Progenitor cell of endocrine pancreas (in vitro differentiated cells): Measurements from ENCODE around the gene FURIN. TPM values are rescaled to one million over a fixed set of nuclear protein-coding genes. Genes with fewer than 3 reads are reported as not detected.

Experiments used
- DNase-seq: peaks from one replicate; pipeline ENCODE4 v3.0.0; 2021; ENCODE audit warnings: low spot score; ENCODE audit not compliant: unreplicated experiment
- H3K27ac Mint-ChIP-seq: 2 replicates; pipeline ENCODE4 v1.8.0; 2021; ENCODE audit warnings: mild to moderate bottlenecking, moderate library complexity, mixed read lengths
- H3K27me3 Mint-ChIP-seq: 2 replicates; pipeline ENCODE4 v1.8.0; 2021; ENCODE audit warnings: mixed read lengths
- H3K36me3 Mint-ChIP-seq: 2 replicates; pipeline ENCODE4 v1.8.0; 2022; ENCODE audit warnings: mixed read lengths; ENCODE audit not compliant: insufficient read depth
- H3K4me1 Mint-ChIP-seq: 2 replicates; pipeline ENCODE4 v1.8.0; 2021; ENCODE audit warnings: low read depth, mixed read lengths
- H3K4me3 Mint-ChIP-seq: 2 replicates; pipeline ENCODE4 v1.8.0; 2021; ENCODE audit warnings: low read depth, mild to moderate bottlenecking, moderate library complexity, mixed read lengths
- H3K9me3 Mint-ChIP-seq: 2 replicates; pipeline ENCODE4 v1.8.0; 2021; ENCODE audit warnings: low read depth, mixed read lengths
- CTCF ChIP-seq: fragments of 200-600 bp; sonication (generic); IDR thresholded peaks from one replicate; pipeline ENCODE4 v1.5.0; 2021; ENCODE audit warnings: antibody characterized with exemption, mild to moderate bottlenecking; ENCODE audit not compliant: unreplicated experiment
- total RNA-seq: library from RNA; stranded (reverse); gene quantifications from 2 replicates; pipeline ENCODE4 v1.2.1, GENCODE V29; 2021

The FURIN gene
- total RNA-seq, 1 donor from 2014 or later: 64.8 TPM

- H3K4me3 Mint-ChIP-seq: no peak overlapping the region
- peaks cover 13% of the 10 kb centered on the region for H3K4me1 Mint-ChIP-seq
- H3K27me3 Mint-ChIP-seq: no peaks in the 10 kb centered on the region
- DNase-seq: no peak
- peaks cover 23% of the 10 kb centered on the region for H3K36me3 Mint-ChIP-seq
- TF ChIP-seq CTCF: no peak
- no peak overlapping the region for H3K27ac Mint-ChIP-seq
- H3K9me3 Mint-ChIP-seq: no peaks in the 10 kb centered on the region
Observed at GRCh38 chr15:90878660-90879059, 10.3 kb downstream of the FURIN start.

- no peaks in the 10 kb centered on the region for H3K9me3 Mint-ChIP-seq
- no peak for DNase-seq
- H3K27me3 Mint-ChIP-seq: no peaks in the 10 kb centered on the region
- H3K27ac Mint-ChIP-seq: no peak overlapping the region
- peaks cover 23% of the 10 kb centered on the region for H3K36me3 Mint-ChIP-seq
- TF ChIP-seq CTCF: no peak
- H3K4me1 Mint-ChIP-seq: peaks cover 5% of the 10 kb centered on the region
- H3K4me3 Mint-ChIP-seq: no peak overlapping the region
Observed at GRCh38 chr15:90879730-90880366, 11.5 kb downstream of the FURIN start.

- no peak for DNase-seq
- Mint-ChIP-seq H3K4me3 (no peak overlapping the region), H3K36me3 (peaks cover 23% of the 10 kb centered on the region), H3K9me3 (no peaks in the 10 kb centered on the region), H3K27me3 (no peaks in the 10 kb centered on the region), H3K27ac (no peak overlapping the region), H3K4me1 (peaks cover 2% of the 10 kb centered on the region)
- no peak for TF ChIP-seq CTCF
Observed at GRCh38 chr15:90880381-90881145, 12.2 kb downstream of the FURIN start.

- TF ChIP-seq CTCF: no peak
- Mint-ChIP-seq H3K36me3 (peaks cover 21% of the 10 kb centered on the region), H3K27ac (no peak overlapping the region), H3K4me3 (no peak overlapping the region), H3K27me3 (no peaks in the 10 kb centered on the region), H3K9me3 (no peaks in the 10 kb centered on the region), H3K4me1 (peaks cover 4% of the 10 kb centered on the region)
- DNase-seq: no peak
Observed at GRCh38 chr15:90881181-90881977, 13.0 kb downstream of the FURIN start.

- Mint-ChIP-seq H3K27ac (no peak overlapping the region), H3K9me3 (no peaks in the 10 kb centered on the region), H3K27me3 (no peaks in the 10 kb centered on the region), H3K4me3 (no peak overlapping the region), H3K36me3 (peaks cover 15% of the 10 kb centered on the region), H3K4me1 (peaks cover 4% of the 10 kb centered on the region)
- no peak for TF ChIP-seq CTCF
- no peak for DNase-seq
Observed at GRCh38 chr15:90881978-90882721, 13.8 kb downstream of the FURIN start.
